ENCODE measurements around the gene MTMR10.

- TF ChIP-seq, protein P1, sequence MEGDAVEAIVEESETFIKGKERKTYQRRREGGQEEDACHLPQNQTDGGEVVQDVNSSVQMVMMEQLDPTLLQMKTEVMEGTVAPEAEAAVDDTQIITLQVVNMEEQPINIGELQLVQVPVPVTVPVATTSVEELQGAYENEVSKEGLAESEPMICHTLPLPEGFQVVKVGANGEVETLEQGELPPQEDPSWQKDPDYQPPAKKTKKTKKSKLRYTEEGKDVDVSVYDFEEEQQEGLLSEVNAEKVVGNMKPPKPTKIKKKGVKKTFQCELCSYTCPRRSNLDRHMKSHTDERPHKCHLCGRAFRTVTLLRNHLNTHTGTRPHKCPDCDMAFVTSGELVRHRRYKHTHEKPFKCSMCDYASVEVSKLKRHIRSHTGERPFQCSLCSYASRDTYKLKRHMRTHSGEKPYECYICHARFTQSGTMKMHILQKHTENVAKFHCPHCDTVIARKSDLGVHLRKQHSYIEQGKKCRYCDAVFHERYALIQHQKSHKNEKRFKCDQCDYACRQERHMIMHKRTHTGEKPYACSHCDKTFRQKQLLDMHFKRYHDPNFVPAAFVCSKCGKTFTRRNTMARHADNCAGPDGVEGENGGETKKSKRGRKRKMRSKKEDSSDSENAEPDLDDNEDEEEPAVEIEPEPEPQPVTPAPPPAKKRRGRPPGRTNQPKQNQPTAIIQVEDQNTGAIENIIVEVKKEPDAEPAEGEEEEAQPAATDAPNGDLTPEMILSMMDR (IDR thresholded peaks at IDR 0.05), result no peak
- no peak for TF ChIP-seq POLR2AphosphoS5 (IDR thresholded peaks at IDR 0.05)
- TF ChIP-seq POLR2A (IDR thresholded peaks at IDR 0.05), result no peak
- no peak for TF ChIP-seq EP300 (IDR thresholded peaks at IDR 0.05)
Observed at GRCh38 chr15:30953183-30953582, 38.2 kb downstream of the MTMR10 start.
